HepG2 (cell line): Measurements from ENCODE around the gene TXNDC9. TPM values are rescaled to one million over a fixed set of nuclear protein-coding genes. Genes with fewer than 3 reads are reported as not detected.
"Not testable (repeated sequence)": the region's sequence is repeated elsewhere in the genome, so short reads cannot be mapped to it uniquely, and the experiment has no call there.

Source experiments
- ATAC-seq: fragments of 200-7000 bp; cut with Tn5 transposase; 3 replicates; pipeline ENCODE4 v1.9.1; 2020; ENCODE audit warnings: mild to moderate bottlenecking, moderate library complexity
- BruUV-seq: library from RNA; stranded (reverse); fragments of 400-500 nt; replicated peaks from 2 replicates; lab custom pipeline; 2021; lab: Mats Ljungman, UMichigan
- CTCF ChIA-PET: fragments of 300-600 bp; formaldehyde crosslinking; extraction: SDS; loops from one replicate; lab custom pipeline; 2021; ENCODE audit warnings: low total read pairs, inconsistent platforms, low intra/inter-chr PET ratio; lab: Yijun Ruan, JAX
- POLR2A ChIA-PET: fragments of 350-600 bp; sonication (Branson Sonifier 250); formaldehyde crosslinking; loops from one replicate; lab custom pipeline; 2020; ENCODE audit warnings: antibody characterized with exemption, inconsistent platforms; lab: Yijun Ruan, JAX
- DNase-seq: peaks from one replicate; pipeline ENCODE4 v3.0.0-alpha.2; 2015; ENCODE audit warnings: low spot score
- FAIRE-seq: peaks from 3 replicates; lab custom pipeline; 2011; peaks lifted over from hg19 to GRCh38; lab: Jason Lieb, UNC
- H2AFZ ChIP-seq: one replicate; pipeline ENCODE4 v1.6.1; 2011; ENCODE audit warnings: low read length, inconsistent platforms
- H3K27ac ChIP-seq: fragments of 300-600 bp; 3 replicates; pipeline ENCODE4 v1.8.0; 2011; ENCODE audit warnings: mixed run types, mild to moderate bottlenecking, mixed read lengths, low read length, inconsistent platforms; ENCODE audit not compliant: insufficient read depth; ENCODE audit errors: extremely low read length
- H3K27me3 ChIP-seq, 2 experiments: fragments of 200-600 bp in 1 of 2; 2 replicates in 1 of 2; 3 replicates in 1 of 2; pipeline versions ENCODE4 v1.6.0 to v1.8.0; 2011; ENCODE audit warnings: low read length in 2 of 2, mild to moderate bottlenecking in 2 of 2, moderate library complexity in 2 of 2, inconsistent platforms in 1 of 2; ENCODE audit not compliant: insufficient read depth in 2 of 2, control insufficient read depth in 1 of 2
- H3K36me3 ChIP-seq, 2 experiments: fragments of 200-600 bp in 1 of 2; replicated peaks in 1 of 2; 2 replicates in 1 of 2; 3 replicates in 1 of 2; pipeline versions ENCODE4 v1.5.1 to v1.8.0; 2011; ENCODE audit warnings: low read length in 2 of 2, inconsistent platforms in 1 of 2; ENCODE audit not compliant: insufficient read depth in 2 of 2, control insufficient read depth in 1 of 2
- H3K4me1 ChIP-seq: 2 replicates; pipeline ENCODE4 v1.5.1; 2012; ENCODE audit warnings: low read length, inconsistent platforms; ENCODE audit not compliant: insufficient read depth
- H3K4me2 ChIP-seq: 2 replicates; pipeline ENCODE4 v1.6.0; 2011; ENCODE audit warnings: low read depth, low read length, inconsistent platforms
- H3K4me3 ChIP-seq, 3 experiments: fragments of 200-600 bp in 1 of 3; sonication (generic), shearing (Covaris generic) in 1 of 3; replicated peaks in 1 of 3; 2 replicates each; pipeline ENCODE4 v1.5.1; 2011 to 2016; ENCODE audit warnings: low read length in 3 of 3, inconsistent platforms in 2 of 3, low read depth in 2 of 3, mild to moderate bottlenecking in 2 of 3, control low read depth in 1 of 3, mixed read lengths in 1 of 3; ENCODE audit not compliant: insufficient read depth in 1 of 3
- H3K79me2 ChIP-seq: one replicate; pipeline ENCODE4 v1.6.1; 2011; ENCODE audit warnings: low read length, inconsistent platforms; ENCODE audit not compliant: insufficient read depth
- H3K9ac ChIP-seq: 2 replicates; pipeline ENCODE4 v1.6.0; 2011; ENCODE audit warnings: mild to moderate bottlenecking, low read depth, low read length, inconsistent platforms; ENCODE audit not compliant: insufficient read depth
- H3K9me3 ChIP-seq: 2 replicates; pipeline ENCODE4 v1.5.1; 2012; ENCODE audit warnings: mild to moderate bottlenecking, low read length
- H4K20me1 ChIP-seq: 2 replicates; pipeline ENCODE4 v1.6.0; 2011; ENCODE audit warnings: inconsistent platforms, mild to moderate bottlenecking, low read length, moderate library complexity; ENCODE audit not compliant: insufficient read depth
- HOXA5 ChIP-seq: sonication (generic); formaldehyde crosslinking; IDR thresholded peaks from 2 replicates; pipeline ENCODE4 v1.4.0; 2020; ENCODE audit warnings: missing genetic modification reagents
- KMT2B ChIP-seq: IDR thresholded peaks from 2 replicates; pipeline ENCODE4 v1.6.1; 2016; ENCODE audit warnings: missing genetic modification reagents, missing compliant biosample characterization
- PTBP1 ChIP-seq: fragments of 200-400 bp; formaldehyde crosslinking; IDR thresholded peaks from 2 replicates; pipeline ENCODE4 v1.6.1; 2018; ENCODE audit warnings: low read length, low read depth; ENCODE audit not compliant: poor library complexity, severe bottlenecking
- SP1 ChIP-seq, 2 experiments: fragments of 450-650 bp in 1 of 2; sonication (generic) in 1 of 2; formaldehyde crosslinking in 1 of 2; IDR thresholded peaks; 2 replicates each; pipeline versions ENCODE4 v1.4.0 to v1.6.1; 2016 to 2020; ENCODE audit warnings: missing genetic modification reagents in 1 of 2
- SRSF9 ChIP-seq: fragments of 200-400 bp; formaldehyde crosslinking; IDR thresholded peaks from 2 replicates; pipeline ENCODE4 v1.6.1; 2018; ENCODE audit warnings: borderline replicate concordance, mild to moderate bottlenecking, low read depth, low read length; ENCODE audit not compliant: insufficient read depth, poor library complexity, severe bottlenecking
- ZNF136 ChIP-seq: sonication (generic); formaldehyde crosslinking; IDR thresholded peaks from 2 replicates; pipeline ENCODE4 v1.8.1; 2022; ENCODE audit warnings: low read depth, mild to moderate bottlenecking, moderate library complexity, missing genetic modification reagents
- ZNF256 ChIP-seq: sonication (generic); formaldehyde crosslinking; conservative IDR thresholded peaks from 2 replicates; pipeline ENCODE4 v1.4.0; 2020; ENCODE audit warnings: missing genetic modification reagents
- ZNF382 ChIP-seq: sonication (generic); formaldehyde crosslinking; IDR thresholded peaks from 2 replicates; pipeline ENCODE4 v1.5.0; 2020; ENCODE audit warnings: missing genetic modification reagents, mild to moderate bottlenecking, borderline replicate concordance
- ZNF737 ChIP-seq: sonication (generic); formaldehyde crosslinking; IDR thresholded peaks from 2 replicates; pipeline ENCODE4 v1.5.0; 2020; ENCODE audit warnings: missing genetic modification reagents, mild to moderate bottlenecking, borderline replicate concordance
- ZNF746 ChIP-seq: sonication (generic); formaldehyde crosslinking; IDR thresholded peaks from 2 replicates; pipeline ENCODE4 v1.8.0; 2022; ENCODE audit warnings: mild to moderate bottlenecking, missing genetic modification reagents
- ZNF792 ChIP-seq: IDR thresholded peaks from 2 replicates; pipeline ENCODE4 v1.6.1; 2016
- WGBS: methylation state at CpG from one replicate; pipeline ENCODE4 v1.1.6; 2017; ENCODE audit warnings: low lambda C conversion rate; 5-methylcytosine and 5-hydroxymethylcytosine counted together
- in situ Hi-C: cut with HindIII; loops from 2 replicates; pipeline ENCODE4 v1.10.0; 2017; ENCODE audit warnings: low pct_unique_long_range_greater_than_20kb; ENCODE audit not compliant: extremely low pct_ligation_motif_present
- intact Hi-C: fragments of 100-400 bp; cut with micrococcal nuclease; formaldehyde crosslinking; loops from one replicate; pipeline ENCODE4 v1.10.0; 2022; ENCODE audit not compliant: unreplicated experiment
- polyA plus RNA-seq, 8 experiments: library from polyadenylated mRNA; depleted of rRNA in 3 of 8; stranded (reverse) in 7 of 8; unstranded in 1 of 8; fragments of >200 nt; fragmentation: Illumina TruSeq in 4 of 8; extraction: Trizol in 4 of 8; gene quantifications; 2 replicates each; pipeline versions ENCODE4 v1.2.1 to v1.2.3, GENCODE V29; 2011 to 2016; ENCODE audit warnings: low read depth in 4 of 8, missing spikeins in 1 of 8, mixed read lengths in 1 of 8; ENCODE audit not compliant: insufficient read depth in 1 of 8
- total RNA-seq, 5 experiments: library from RNA; depleted of rRNA; stranded (reverse); fragments of >200 nt; fragmentation: Illumina TruSeq; extraction: Trizol; gene quantifications; 2 replicates each; pipeline ENCODE4 v1.2.3, GENCODE V29; 2016; ENCODE audit warnings: low read depth in 1 of 5
- TF ChIP-seq, protein P1 (sequence below): sonication (generic); formaldehyde crosslinking; IDR thresholded peaks from 2 replicates; pipeline ENCODE4 v1.8.0; 2022; ENCODE audit warnings: missing genetic modification reagents, mild to moderate bottlenecking, inconsistent platforms, borderline replicate concordance

TXNDC9 gene
- total and polyA plus RNA-seq, 2 of the 13 experiments (the other 11 are each of a cell fraction or from before 2014, with no cell fraction given) = 35.2 to 94.6 TPM

DNA sequence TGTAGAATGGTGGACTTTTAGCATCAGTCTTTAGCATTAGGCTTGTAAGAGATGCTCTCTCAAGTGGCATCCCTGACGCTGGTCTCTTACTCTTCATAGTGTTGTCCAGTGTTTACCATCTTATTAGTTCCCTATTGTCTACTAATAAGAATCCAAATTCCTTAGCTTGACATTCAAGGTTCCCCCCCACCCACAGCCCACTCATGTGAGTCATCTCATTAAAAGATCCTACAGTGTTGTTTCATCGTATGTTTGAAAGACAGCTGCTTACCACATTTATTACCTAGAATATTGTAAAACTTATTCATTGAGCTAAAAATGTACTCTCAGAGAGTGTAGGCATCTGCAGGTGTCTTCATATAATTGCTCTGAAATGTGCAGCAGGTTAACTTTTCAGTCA is 29.5 kb upstream of the TXNDC9 start:
- in situ Hi-C loops = no loop called here
- WGBS = 73% methylated on average over 2 of the region's 2 CpGs
- CTCF ChIA-PET = no interaction called here

DNA sequence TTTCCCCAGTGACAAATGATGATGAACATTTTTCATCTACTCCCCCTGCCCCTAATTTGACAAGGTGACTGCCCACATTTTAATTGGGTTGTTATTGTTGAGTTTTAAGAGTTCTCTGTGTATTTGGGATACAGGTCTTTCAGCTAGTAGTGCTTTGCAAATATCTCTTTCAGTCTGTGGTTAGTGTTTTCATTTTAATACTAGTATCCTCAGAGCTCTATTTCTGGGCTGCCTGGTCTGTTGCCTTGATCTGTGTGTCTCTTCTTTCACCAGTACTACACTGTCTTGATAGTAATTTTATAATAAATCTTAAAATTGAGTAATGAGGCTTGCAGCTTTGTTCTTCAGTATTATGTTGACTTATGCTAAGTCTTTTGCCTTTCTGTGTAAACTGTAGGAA is 20.7 kb upstream of the TXNDC9 start:
- Histone ChIP-seq H3K9ac (no peak overlapping the region), H3K4me3 (no peak overlapping the region), H3K36me3 (peaks cover 4 to 10% of the 10 kb centered on the region in 2 experiments), H3K9me3 (no peaks in the 10 kb centered on the region), H3K4me1 (no peaks in the 10 kb centered on the region), H3K4me2 (no peak overlapping the region), H2AFZ (no peak overlapping the region), H3K79me2 (peaks cover 80% of the 10 kb centered on the region), H3K27ac (no peak overlapping the region)
- no peak for ATAC-seq
- CTCF ChIA-PET = no interaction called here
- DNase-seq = no peak
- intact Hi-C loops = no loop called here
- no TSS peak for BruUV-seq
- TF ChIP-seq ZNF746 (CRISPR knock-in tag) = no peak
- TF ChIP-seq PTBP1 = no peak
- no peak for TF ChIP-seq HOXA5 (CRISPR knock-in tag)
- TF ChIP-seq, all 625 proteins: peak for 0
- no peaks in the 10 kb centered on the region for H3K27me3 ChIP-seq
- H4K20me1 ChIP-seq = peaks cover 6% of the 10 kb centered on the region
- in situ Hi-C loops = no loop called here
- POLR2A ChIA-PET = interaction anchor here (1.1 kb wide), 1 partner anchor 19 kb away, joined by 5 read pairs; the partner anchor contains the start of gene EIF5B
- FAIRE-seq = no peak

More for the DNA sequence above, 29.5 kb upstream of the TXNDC9 start:
- H3K27ac ChIP-seq = no peak overlapping the region
- POLR2A ChIA-PET = interaction anchor here (1.2 to 1.4 kb wide), 2 partner anchors 29 to 211 kb away, joined by 3 read pairs; partner anchors contain the start of genes EIF5B, LIPT1 and TSGA10
- ATAC-seq = no peak
- DNase-seq = no peak
- no TSS peak for BruUV-seq
- H3K9me3 ChIP-seq = no peaks in the 10 kb centered on the region
- FAIRE-seq = no peak
- no peaks in the 10 kb centered on the region for H3K27me3 ChIP-seq
- H2AFZ ChIP-seq = no peak overlapping the region
- no peaks in the 10 kb centered on the region for H4K20me1 ChIP-seq
- H3K4me1 ChIP-seq = no peaks in the 10 kb centered on the region
- no peak for TF ChIP-seq ZNF256 (CRISPR knock-in tag)
- TF ChIP-seq ZNF792 (CRISPR knock-in tag) = no peak
- TF ChIP-seq SRSF9 = no peak
- TF ChIP-seq SP1 (IDR thresholded peaks at IDR 0.05) = no peak
- TF ChIP-seq SP1 (CRISPR knock-in tag; IDR thresholded peaks at IDR 0.05) = no peak
- TF ChIP-seq ZNF382 (CRISPR knock-in tag) = no peak
- TF ChIP-seq, protein P1, sequence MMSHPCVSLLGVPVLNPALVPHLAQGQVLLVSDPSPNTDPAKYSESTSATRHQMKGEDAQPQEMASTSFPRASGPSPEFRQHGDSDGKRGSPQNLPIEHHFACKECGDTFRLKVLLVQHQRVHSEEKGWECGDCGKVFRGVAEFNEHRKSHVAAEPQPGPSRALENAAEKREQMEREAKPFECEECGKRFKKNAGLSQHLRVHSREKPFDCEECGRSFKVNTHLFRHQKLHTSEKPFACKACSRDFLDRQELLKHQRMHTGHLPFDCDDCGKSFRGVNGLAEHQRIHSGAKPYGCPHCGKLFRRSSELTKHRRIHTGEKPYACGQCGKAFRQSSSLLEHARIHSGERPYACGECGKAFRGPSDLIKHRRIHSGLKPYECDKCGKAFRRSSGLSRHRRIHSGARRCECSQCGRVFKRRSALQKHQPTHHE (CRISPR knock-in tag) = no peak
- TF ChIP-seq ZNF737 (CRISPR knock-in tag) = no peak
- no peak for TF ChIP-seq ZNF136 (CRISPR knock-in tag)
- no peak for TF ChIP-seq KMT2B (CRISPR knock-in tag)
- no peak overlapping the region for H3K4me2 ChIP-seq
- H3K9ac ChIP-seq = no peak overlapping the region
- intact Hi-C loops = no loop called here
- H3K36me3 ChIP-seq = peaks cover 23 to 83% of the 10 kb centered on the region in 2 experiments
- no peak overlapping the region for H3K4me3 ChIP-seq
- no peaks in the 10 kb centered on the region for H3K79me2 ChIP-seq

DNA sequence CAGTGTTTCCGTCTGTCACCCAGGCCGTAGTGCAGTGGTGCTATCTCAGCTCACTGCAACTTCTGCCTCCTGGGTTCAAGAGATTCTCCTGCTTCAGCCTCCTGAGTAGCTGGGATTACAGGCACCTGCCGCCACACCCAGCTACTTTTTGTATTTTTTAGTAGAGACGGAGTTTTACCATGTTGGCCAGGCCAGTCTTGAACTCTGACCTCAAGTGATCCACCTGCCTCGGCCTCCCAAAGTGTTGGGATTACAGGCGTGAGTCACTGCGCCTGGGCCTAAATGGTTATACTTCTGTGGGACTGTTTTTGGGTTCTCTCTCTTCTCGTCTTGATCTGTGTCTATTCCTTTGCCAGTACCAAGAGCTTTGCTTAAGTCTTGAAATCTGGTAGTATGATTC is 18.7 kb upstream of the TXNDC9 start:
- DNase-seq = not testable (repeated sequence)
- H3K79me2 ChIP-seq = peaks cover 94% of the 10 kb centered on the region
- 97% methylated on average over 8 of the region's 8 CpGs for WGBS

More for the DNA sequence above, 18.7 kb upstream of the TXNDC9 start:
- H3K4me1 ChIP-seq, FAIRE-seq, H3K27me3 ChIP-seq, CTCF ChIA-PET, H3K4me2 ChIP-seq, H3K27ac ChIP-seq, H3K9me3 ChIP-seq, H4K20me1 ChIP-seq, in situ Hi-C loops, H3K4me3 ChIP-seq, ATAC-seq, H3K36me3 ChIP-seq, H3K9ac ChIP-seq, H2AFZ ChIP-seq, intact Hi-C loops, BruUV-seq: not testable (repeated sequence)
- POLR2A ChIA-PET = interaction anchor here (2.4 kb wide), 1 partner anchor 19 kb away, joined by 9 read pairs; the partner anchor contains the start of genes EIF5B and TXNDC9
